GM21717 (cell line): ENCODE results near the gene PNLDC1.
"Not testable (repeated sequence)": the region's sequence is repeated elsewhere in the genome, so short reads cannot be mapped to it uniquely, and the experiment has no call there.

Experiments
- ATAC-seq: cut with Tn5 transposase; IDR thresholded peaks from one replicate; pipeline ENCODE4 v1.9.1; 2021; ENCODE audit warnings: mild to moderate bottlenecking, moderate library complexity; ENCODE audit not compliant: unreplicated experiment

PNLDC1 gene

DNA sequence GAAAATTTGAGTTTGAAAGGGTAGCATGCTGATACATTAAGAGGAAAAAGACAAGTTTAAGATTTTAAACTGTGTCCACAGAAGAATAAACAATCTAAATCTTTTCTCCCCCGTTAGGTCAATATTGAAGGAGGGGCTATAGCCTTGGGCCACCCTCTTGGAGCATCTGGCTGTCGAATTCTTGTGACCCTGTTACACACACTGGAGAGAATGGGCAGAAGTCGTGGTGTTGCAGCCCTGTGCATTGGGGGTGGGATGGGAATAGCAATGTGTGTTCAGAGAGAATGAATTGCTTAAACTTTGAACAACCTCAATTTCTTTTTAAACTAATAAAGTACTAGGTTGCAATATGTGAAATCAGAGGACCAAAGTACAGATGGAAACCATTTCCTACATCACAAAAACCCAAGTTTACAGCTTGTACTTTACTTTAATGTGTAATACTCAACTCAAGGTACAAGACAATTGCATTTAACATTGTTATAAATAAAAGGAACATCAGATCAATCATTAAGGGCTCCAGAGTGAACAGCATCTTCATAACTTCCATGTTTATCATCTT, 21.5 kb upstream of the PNLDC1 start:
- ATAC-seq: no peak

GRCh38 chr6:159788276-159788675, 11.8 kb upstream of the PNLDC1 start:
- no peak for ATAC-seq

DNA sequence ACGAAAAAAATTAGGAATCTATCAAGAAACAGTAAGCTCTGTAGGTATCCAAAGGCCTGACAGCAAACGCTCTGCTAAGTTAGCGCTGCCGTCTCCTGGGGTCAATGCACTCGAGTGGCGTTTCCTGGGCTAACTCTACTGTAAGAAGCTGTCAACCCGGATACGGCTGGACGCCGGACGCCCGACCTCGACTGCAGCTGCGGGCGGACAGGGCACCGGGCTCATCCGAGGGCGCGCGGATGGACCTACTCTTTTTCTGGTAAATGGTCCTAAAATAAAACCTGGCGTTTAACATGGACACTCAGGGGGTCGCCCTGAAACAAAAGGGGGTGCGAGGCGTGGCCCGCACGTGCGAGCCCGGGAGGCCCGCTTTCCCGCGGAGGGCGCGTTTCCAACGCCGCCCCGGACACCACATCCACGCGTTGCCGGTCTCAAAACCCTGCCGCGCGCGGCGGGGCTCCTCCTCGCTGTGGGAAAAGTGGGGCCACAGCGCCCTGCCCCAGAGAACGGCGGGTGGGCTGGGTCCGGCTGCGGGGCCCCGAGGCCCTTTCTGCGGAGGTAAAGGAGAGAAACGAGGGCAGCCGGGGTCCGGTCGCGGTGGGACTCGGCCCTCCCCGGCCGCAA, 11.2 kb upstream of the PNLDC1 start:
- no peak for ATAC-seq

DNA sequence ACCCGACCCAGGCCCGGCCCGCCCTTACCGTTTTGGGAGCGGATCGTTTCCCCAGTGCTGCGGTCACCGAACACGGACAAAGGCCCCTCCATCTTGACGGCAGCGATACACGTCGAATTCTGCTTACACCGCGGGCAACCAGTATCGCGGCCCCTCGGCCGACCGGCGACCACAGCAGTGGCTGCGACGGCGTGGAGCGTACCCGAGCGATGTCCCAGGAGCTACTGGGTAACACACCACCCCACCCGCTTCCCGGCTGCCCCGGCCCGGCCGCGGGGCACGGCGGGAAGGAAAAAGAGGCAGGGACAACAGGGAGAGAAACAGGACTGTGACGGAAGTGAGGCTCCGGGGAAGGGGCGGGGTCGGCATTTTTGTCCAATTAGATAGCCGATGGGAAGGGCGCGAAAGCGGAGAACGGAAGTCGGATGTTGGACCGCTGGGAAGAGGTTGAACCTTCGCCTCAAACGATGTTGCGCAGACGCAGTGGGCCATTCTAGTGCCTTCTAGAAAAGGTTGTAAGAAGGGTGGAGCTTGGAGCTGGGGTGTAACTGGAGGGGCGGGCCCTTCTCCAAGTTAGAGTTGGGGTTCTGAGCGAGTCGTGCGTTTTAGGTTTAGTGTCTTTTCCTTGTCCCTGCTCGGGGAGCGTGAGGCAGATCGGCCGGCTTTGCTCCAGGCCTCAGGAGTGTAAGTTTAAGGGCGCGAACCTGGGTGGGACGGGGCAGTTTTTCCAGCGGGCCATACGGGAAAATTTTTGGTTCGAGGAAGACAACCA, 10.5 kb upstream of the PNLDC1 start, which contains the start of gene TCP1:
TSS of gene TCP1 (minus strand) at position 226 of the 772 bp plus-strand sequence. CDS start at position 92, 134 bp downstream.
- ATAC-seq: peak; percentile 77

- peak; percentile 84 for ATAC-seq
Measured at GRCh38 chr6:159790149-159790955, 9.7 kb upstream of the PNLDC1 start, which contains the start of gene MRPL18. MRPL18 (plus strand) TSS chr6:159790467; CDS start chr6:159790588, 121 bp downstream.

GRCh38 chr6:159790956-159791598, 9.0 kb upstream of the PNLDC1 start:
- no peak for ATAC-seq

- not testable (repeated sequence) for ATAC-seq
Measured at GRCh38 chr6:159794976-159795375, 5.1 kb upstream of the PNLDC1 start.

GRCh38 chr6:159797554-159797953, 2.5 kb upstream of the PNLDC1 start:
- no peak for ATAC-seq

DNA sequence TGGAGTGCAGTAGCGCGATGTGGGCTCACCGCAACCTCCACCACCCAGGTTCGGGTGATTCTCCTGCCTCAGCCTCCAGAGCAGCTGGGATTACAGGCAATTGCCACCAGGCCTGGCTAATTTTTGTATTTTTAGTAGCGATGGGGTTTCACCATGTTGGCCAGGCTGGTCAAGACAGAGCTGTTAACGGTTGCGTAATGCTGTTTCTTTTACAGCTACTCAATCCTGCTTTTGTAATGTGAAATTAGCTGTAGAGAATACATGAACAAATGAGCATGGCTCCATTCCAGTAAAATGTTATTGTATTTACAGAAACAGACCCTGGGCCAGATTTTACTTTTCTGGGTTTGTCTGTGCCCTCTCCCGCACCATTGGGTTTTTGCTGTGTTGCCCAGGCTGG, 1.9 kb downstream of the PNLDC1 start:
- ATAC-seq: no peak

- no peak for ATAC-seq
Measured at GRCh38 chr6:159804504-159804903, 4.4 kb downstream of the PNLDC1 start.

DNA sequence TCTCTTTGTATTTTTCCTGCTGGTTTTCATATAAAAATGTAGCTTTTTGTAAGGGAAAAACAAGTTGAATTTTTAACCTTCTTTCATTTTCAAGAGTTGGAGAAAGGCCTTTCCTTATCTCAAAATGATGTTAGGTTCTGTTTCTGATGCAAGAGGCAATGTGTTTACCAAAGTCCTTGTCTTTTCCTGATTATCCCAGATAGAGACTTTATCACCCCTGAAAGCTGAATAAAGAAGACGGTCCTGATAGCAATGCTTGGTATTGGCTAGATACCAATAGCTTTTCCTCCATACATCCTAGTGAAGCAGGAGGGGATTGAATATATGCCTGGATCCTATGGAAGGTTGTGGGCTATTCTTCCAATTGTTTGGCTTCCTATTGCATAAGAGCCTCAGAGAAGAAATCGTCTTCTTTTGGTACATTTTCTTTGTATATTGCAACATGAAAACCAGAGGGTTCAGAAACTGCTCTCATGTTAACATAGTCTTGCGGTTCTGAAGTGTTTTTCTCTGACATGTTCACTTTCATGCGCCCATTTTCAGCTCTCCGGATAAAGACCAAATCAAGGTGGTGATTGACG, 5.5 kb downstream of the PNLDC1 start:
- no peak for ATAC-seq

- no peak for ATAC-seq
Measured at GRCh38 chr6:159806021-159806458, 6.0 kb downstream of the PNLDC1 start.

GRCh38 chr6:159807150-159807858, 7.2 kb downstream of the PNLDC1 start:
- no peak for ATAC-seq

DNA sequence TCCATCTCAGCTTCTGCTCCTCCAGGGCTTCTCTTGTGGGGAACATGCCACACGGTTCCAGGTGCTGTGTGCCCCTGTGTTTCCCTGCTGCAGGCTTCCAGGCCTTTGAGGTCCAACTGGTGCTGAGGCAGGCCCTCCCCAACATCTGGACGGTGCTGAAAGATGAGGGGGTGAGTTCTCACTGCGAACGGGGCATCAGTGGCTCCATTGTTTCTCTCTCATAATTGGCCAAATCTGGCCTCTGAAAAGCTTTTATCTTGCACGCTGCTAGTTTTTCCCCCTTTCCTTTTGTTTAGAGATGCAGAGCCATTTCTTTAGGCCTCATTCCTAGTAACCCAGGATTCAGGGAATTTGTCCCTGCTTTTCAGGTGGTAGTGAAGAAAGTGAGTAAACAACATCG, 8.6 kb downstream of the PNLDC1 start:
- no peak for ATAC-seq

- no peak for ATAC-seq
Measured at GRCh38 chr6:159809149-159809548, 9.1 kb downstream of the PNLDC1 start.

DNA sequence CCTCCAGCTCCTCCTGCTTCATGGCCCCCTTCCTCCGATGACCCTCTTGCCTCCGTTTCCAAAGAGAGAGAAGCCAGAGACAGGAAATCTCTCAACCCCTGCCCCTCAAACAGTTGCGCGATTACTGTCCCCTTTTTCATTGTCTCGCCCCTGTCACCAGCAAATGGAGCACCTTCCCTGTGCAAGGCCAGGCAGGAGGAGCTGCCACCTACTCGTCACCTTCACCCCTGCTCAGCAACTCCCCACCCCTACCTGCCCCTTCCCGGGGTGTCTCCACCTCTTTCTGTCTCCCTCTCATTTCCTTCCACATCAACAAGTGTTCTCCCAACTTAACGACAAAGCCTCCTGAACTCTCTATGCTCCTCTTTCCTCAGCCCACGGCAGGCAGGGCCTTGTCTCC, 13.7 kb downstream of the PNLDC1 start:
- ATAC-seq: no peak

DNA sequence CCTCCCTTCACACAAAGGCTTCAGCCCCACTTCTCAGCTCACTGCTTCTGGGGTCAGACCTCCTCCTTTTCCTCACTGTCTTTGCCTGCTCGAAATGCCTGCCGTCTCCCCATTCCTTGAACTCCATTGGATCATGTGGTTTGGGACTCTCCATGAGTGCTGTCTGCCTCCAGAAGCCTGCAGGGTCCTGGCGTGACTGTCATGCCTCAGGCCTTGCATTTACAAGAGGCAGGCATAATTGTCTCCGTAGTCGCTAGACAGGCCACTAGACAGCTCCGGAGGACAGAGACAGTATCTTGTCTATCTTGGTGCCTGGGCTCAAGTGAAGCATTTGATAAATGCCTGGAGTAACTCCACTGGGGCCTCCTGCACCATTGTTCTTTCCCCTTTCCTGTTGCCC, 15.3 kb downstream of the PNLDC1 start:
- no peak for ATAC-seq

DNA sequence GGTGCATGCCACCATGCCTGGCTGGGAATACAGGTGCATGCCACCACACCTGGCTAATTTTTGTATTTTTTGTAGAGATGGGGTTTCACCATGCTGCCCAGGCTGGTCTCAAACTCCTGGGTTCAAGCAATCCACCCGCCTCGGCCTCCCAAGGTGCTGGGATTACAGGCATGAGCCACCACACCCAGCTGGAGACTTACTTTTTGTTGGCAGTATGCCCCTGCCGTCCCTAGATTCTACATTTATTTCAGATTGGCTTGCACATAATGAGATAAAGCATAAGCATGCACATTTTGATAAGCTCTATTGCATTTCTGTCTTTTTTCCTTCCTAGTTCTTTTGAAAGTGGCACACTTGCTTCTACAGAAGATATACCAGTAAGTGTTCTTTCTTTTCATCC, 16.7 kb downstream of the PNLDC1 start:
- ATAC-seq: not testable (repeated sequence)

DNA sequence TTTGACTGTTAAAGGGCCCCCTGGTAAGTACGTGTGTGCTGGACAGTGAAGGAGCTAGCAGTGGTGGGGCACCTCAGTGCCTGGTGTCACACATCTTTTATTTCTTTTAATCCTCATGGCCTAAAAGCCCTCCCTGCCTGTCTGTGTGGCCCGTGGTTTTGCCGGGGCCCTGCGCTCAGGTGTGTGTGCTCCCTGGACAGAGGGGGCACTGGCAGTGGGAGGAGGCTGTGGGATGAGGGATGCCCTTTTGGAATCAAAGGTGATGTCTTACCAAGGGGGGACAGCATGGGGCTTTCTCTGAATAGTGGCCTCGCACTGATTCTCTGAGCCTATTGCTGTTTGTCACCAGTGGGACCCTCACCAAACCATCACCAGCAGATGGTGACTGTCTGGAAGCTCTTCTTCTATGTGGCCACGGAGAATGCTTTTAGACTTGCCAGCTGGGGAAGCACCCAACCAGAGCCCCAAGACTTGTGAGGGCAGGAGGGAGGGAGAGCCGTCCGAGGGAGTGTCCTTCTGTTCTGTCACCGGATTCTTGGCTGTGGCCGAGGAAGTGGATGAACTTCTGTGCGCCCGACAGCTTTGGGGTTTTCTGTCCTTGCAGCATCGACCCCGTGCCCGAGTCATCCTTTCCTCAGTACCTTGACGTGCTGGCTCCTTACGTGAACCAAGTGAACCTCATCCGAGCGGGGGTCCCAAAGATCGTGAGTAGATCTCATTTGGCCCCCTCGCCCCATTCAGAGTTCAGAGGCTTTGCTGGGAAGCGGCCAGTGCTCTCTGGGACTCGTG, 18.1 kb downstream of the PNLDC1 start:
- no peak for ATAC-seq
